Keratinocyte (primary cell): Measurements from ENCODE around the gene HAUS2. TPM values are rescaled to one million over a fixed set of nuclear protein-coding genes. Genes with fewer than 3 reads are reported as not detected.

Experiments
- DNase-seq: peaks from one replicate; pipeline ENCODE4 v3.0.0-alpha.2; 2011; ENCODE audit warnings: low read depth, missing footprints, low spot score
- FAIRE-seq: peaks from 2 replicates; lab custom pipeline; 2011; peaks lifted over from hg19 to GRCh38; lab: Jason Lieb, UNC
- H2AFZ ChIP-seq: 2 replicates; pipeline ENCODE4 v1.6.0; 2012; ENCODE audit warnings: low read length, control low read depth, inconsistent platforms; ENCODE audit not compliant: control insufficient read depth
- H3K27ac ChIP-seq: 2 replicates; pipeline ENCODE4 v1.5.1; 2011; ENCODE audit warnings: low read length; ENCODE audit not compliant: control insufficient read depth, insufficient read depth
- H3K27me3 ChIP-seq: 3 replicates; pipeline ENCODE4 v1.6.0; 2011; ENCODE audit warnings: low read length; ENCODE audit not compliant: control insufficient read depth, insufficient read depth; ENCODE audit errors: extremely low read depth
- H3K36me3 ChIP-seq, 2 experiments: 2 replicates in 1 of 2; 3 replicates in 1 of 2; pipeline ENCODE4 v1.5.1; 2011; ENCODE audit warnings: low read length in 2 of 2, mild to moderate bottlenecking in 1 of 2; ENCODE audit not compliant: control insufficient read depth in 2 of 2, insufficient read depth in 2 of 2; ENCODE audit errors: extremely low read depth in 1 of 2
- H3K4me1 ChIP-seq: 3 replicates; pipeline ENCODE4 v1.5.1; 2011; ENCODE audit warnings: low read length; ENCODE audit not compliant: control insufficient read depth, insufficient read depth; ENCODE audit errors: extremely low read depth
- H3K4me2 ChIP-seq: 3 replicates; pipeline ENCODE4 v1.6.0; 2011; ENCODE audit warnings: low read depth, low read length; ENCODE audit not compliant: control insufficient read depth, insufficient read depth; ENCODE audit errors: extremely low read depth
- H3K4me3 ChIP-seq, 3 experiments: fragments of 200-600 bp in 1 of 3; sonication (generic) in 1 of 3; 2 replicates in 2 of 3; 3 replicates in 1 of 3; pipeline ENCODE4 v1.5.1; 2011 to 2016; ENCODE audit warnings: low read length in 3 of 3, mild to moderate bottlenecking in 3 of 3, control low read depth in 2 of 3, inconsistent platforms in 1 of 3, low read depth in 1 of 3, mixed read lengths in 1 of 3, mixed run types in 1 of 3, moderate library complexity in 1 of 3; ENCODE audit not compliant: control insufficient read depth in 2 of 3, insufficient read depth in 2 of 3; ENCODE audit errors: extremely low read depth in 1 of 3
- H3K79me2 ChIP-seq: 2 replicates; pipeline ENCODE4 v1.6.0; 2012; ENCODE audit warnings: low read length; ENCODE audit not compliant: control insufficient read depth, insufficient read depth
- H3K9ac ChIP-seq: 3 replicates; pipeline ENCODE4 v1.6.0; 2011; ENCODE audit warnings: low read length; ENCODE audit not compliant: control insufficient read depth, insufficient read depth; ENCODE audit errors: extremely low read depth
- H3K9me1 ChIP-seq: 3 replicates; pipeline ENCODE4 v1.6.0; 2011; ENCODE audit warnings: low read length; ENCODE audit not compliant: control insufficient read depth, insufficient read depth; ENCODE audit errors: extremely low read depth
- H3K9me3 ChIP-seq: 2 replicates; pipeline ENCODE4 v1.5.1; 2012; ENCODE audit warnings: low read depth, low read length; ENCODE audit not compliant: control insufficient read depth
- H4K20me1 ChIP-seq: 3 replicates; pipeline ENCODE4 v1.6.0; 2011; ENCODE audit warnings: low read length; ENCODE audit not compliant: control insufficient read depth, insufficient read depth; ENCODE audit errors: extremely low read depth
- EZH2 ChIP-seq: IDR thresholded peaks from one replicate; pipeline ENCODE4 v1.6.1; 2012; ENCODE audit warnings: inconsistent platforms, mild to moderate bottlenecking, low read length, moderate library complexity
- dilution Hi-C: fragments of 300-500 bp; cut with MboI; formaldehyde crosslinking; loops from one replicate; pipeline ENCODE4 v1.7.0; 2020; ENCODE audit warnings: low sequenced_read_pairs; ENCODE audit not compliant: extremely low pct_ligation_motif_present
- polyA plus RNA-seq, 5 experiments: library from polyadenylated mRNA; depleted of rRNA in 3 of 5; stranded (reverse) in 3 of 5; stranded (forward) in 1 of 5; unstranded in 1 of 5; fragments of >200 nt; gene quantifications; 1 replicate in 1 of 5; 2 replicates in 3 of 5; 3 replicates in 1 of 5; pipeline versions ENCODE4 v1.2.1 to v1.2.3, GENCODE V29; 2011 to 2012; ENCODE audit warnings: missing spikeins in 2 of 5, low read depth in 1 of 5, low replicate concordance in 1 of 5
- TF ChIP-seq, protein P1 (sequence below), 3 experiments: IDR thresholded peaks in 1 of 3; conservative IDR thresholded peaks in 1 of 3; optimal IDR thresholded peaks in 1 of 3; 2 replicates in 2 of 3; 3 replicates in 1 of 3; pipeline versions ENCODE3 to v1.5.1; 2011; ENCODE audit warnings: low read length in 3 of 3, mild to moderate bottlenecking in 3 of 3, moderate library complexity in 2 of 3, control low read depth in 1 of 3, inconsistent platforms in 1 of 3; ENCODE audit not compliant: insufficient read depth in 2 of 3; ENCODE audit errors: extremely low read depth in 1 of 3

The HAUS2 gene
- polyA plus RNA-seq, 1 donor (not counting 4 experiments of a cell fraction or from before 2014, with no cell fraction given): 36.3 TPM

- H3K36me3 ChIP-seq: no peaks in the 10 kb centered on the region
- no peaks in the 10 kb centered on the region for H3K9me1 ChIP-seq
- H2AFZ ChIP-seq: peak within 1 kb of the TSS; percentile 91
- peak within 1 kb of the TSS; percentile 96 for H3K4me2 ChIP-seq
- peak within 1 kb of the TSS; percentile 81 to 86 (median 85) for H3K4me3 ChIP-seq
- H4K20me1 ChIP-seq: no peaks in the 10 kb centered on the region
- H3K4me1 ChIP-seq: peaks cover 9% of the 10 kb centered on the region
- TF ChIP-seq, protein P1, sequence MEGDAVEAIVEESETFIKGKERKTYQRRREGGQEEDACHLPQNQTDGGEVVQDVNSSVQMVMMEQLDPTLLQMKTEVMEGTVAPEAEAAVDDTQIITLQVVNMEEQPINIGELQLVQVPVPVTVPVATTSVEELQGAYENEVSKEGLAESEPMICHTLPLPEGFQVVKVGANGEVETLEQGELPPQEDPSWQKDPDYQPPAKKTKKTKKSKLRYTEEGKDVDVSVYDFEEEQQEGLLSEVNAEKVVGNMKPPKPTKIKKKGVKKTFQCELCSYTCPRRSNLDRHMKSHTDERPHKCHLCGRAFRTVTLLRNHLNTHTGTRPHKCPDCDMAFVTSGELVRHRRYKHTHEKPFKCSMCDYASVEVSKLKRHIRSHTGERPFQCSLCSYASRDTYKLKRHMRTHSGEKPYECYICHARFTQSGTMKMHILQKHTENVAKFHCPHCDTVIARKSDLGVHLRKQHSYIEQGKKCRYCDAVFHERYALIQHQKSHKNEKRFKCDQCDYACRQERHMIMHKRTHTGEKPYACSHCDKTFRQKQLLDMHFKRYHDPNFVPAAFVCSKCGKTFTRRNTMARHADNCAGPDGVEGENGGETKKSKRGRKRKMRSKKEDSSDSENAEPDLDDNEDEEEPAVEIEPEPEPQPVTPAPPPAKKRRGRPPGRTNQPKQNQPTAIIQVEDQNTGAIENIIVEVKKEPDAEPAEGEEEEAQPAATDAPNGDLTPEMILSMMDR (optimal IDR thresholded peaks at IDR 0.05 in 1 of 3, IDR thresholded peaks at IDR 0.05 in 1 of 3, conservative IDR thresholded peaks at IDR 0.05 in 1 of 3; ENCODE audit: extremely low read depth in 1 of 3, insufficient read depth in 2 of 3, low read length in 3 of 3): no peak
- TF ChIP-seq EZH2: no peak
- dilution Hi-C loops: no loop called here
- FAIRE-seq (no peak), DNase-seq (peak; percentile 82)
- H3K79me2 ChIP-seq: peaks cover 3% of the 10 kb centered on the region
- H3K9me3 ChIP-seq: no peaks in the 10 kb centered on the region
- H3K27ac ChIP-seq: peak within 1 kb of the TSS; percentile 31
- no peaks in the 10 kb centered on the region for H3K27me3 ChIP-seq
- H3K9ac ChIP-seq: peak within 1 kb of the TSS; percentile 71
These were observed 26.8 kb downstream of the HAUS2 start, which contains the start of gene STARD9 for GRCh38 chr15:42575188-42576039. TSS of gene STARD9 (plus strand) at chr15:42575606. CDS start at chr15:42575716, 110 bp downstream.

DNA sequence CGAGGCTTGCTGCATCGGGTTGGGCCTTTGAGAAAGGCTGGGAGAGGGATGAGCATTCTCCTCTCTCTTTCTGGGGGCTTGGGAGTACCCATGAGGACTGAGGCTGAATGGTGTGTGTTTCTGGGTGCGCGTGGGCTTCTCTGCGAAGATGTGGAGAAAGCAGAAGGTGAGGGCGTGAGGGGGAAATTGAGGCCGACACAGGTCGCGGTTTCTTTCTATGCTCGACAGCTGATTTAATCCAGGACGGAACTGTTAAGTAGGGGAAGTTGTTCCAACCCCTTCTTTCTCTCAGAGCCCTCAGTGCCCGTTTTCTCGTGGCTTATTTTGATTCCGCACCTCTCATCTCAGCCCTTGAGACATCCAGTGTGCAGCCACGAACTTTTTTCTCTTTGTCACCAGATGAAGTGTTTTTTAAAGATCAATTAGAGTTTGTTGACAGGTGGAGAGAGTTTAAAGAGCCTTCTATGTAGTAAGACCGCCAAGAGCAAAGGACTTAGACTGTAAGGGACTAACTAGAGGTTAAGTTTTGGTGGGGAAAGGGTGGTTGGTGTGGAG lies 27.5 kb downstream of the HAUS2 start:
- Histone ChIP-seq H3K9me3 (no peaks in the 10 kb centered on the region), H3K79me2 (peaks cover 3% of the 10 kb centered on the region), H3K4me1 (peaks cover 9% of the 10 kb centered on the region), H3K9ac (peak overlapping the region; percentile 71), H2AFZ (peak overlapping the region; percentile 91), H3K27me3 (no peaks in the 10 kb centered on the region), H3K4me2 (peak overlapping the region; percentile 96), H3K4me3 (peak overlapping the region; percentile 81 to 86 (median 85)), H4K20me1 (no peaks in the 10 kb centered on the region), H3K36me3 (no peaks in the 10 kb centered on the region), H3K9me1 (no peaks in the 10 kb centered on the region), H3K27ac (no peak overlapping the region)
- TF ChIP-seq, protein P1 (optimal IDR thresholded peaks at IDR 0.05 in 1 of 3, IDR thresholded peaks at IDR 0.05 in 1 of 3, conservative IDR thresholded peaks at IDR 0.05 in 1 of 3; ENCODE audit: extremely low read depth in 1 of 3, insufficient read depth in 2 of 3, low read length in 3 of 3): no peak
- no peak for TF ChIP-seq EZH2
- dilution Hi-C loops: no loop called here
- FAIRE-seq (no peak), DNase-seq (no peak)
